Vagina (tissue), 2 donors: ENCODE results near the gene CELA3A.

Experiments
- POLR2A ChIP-seq, 2 donors: fragments of 450-650 bp; IDR thresholded peaks; one replicate each; pipeline ENCODE4 v1.6.1; 2017; ENCODE audit warnings: antibody characterized with exemption in 2 of 2, mild to moderate bottlenecking in 2 of 2, moderate library complexity in 2 of 2
- POLR2AphosphoS5 ChIP-seq, 2 donors: sonication (generic); formaldehyde crosslinking; IDR thresholded peaks; one replicate each; pipeline ENCODE4 v1.9.0; 2017; ENCODE audit warnings: antibody characterized with exemption in 2 of 2, mild to moderate bottlenecking in 2 of 2, low read depth in 1 of 2; ENCODE audit not compliant: insufficient read depth in 1 of 2
- TF ChIP-seq, protein P1 (sequence below), 3 experiments: fragments of 450-650 bp in 2 of 3; fragments of 200-600 bp in 1 of 3; sonication (generic) in 1 of 3; IDR thresholded peaks; one replicate each; pipeline ENCODE4 v1.5.1; 2017 to 2019; ENCODE audit warnings: antibody characterized with exemption in 3 of 3, mild to moderate bottlenecking in 2 of 3, moderate library complexity in 2 of 3

DNA sequence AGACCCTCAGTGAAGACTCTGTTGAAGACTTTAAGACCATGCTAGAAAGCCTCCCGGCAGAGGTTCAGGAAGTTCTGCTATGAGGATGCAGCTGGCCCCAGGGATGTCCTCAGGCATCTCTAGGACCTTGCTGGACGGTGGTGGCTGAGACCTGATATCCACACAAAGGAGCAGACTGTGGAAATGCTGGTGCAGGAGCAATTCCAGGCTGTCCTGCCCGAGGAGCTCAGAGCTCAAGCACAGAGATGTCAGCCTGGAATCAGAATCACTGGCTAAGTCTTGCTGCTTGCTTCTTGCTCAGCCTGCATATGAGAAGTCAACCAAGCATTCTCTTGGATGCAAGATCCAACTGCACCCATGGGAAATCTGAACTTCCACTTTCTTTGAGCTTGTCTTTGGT is 29.0 kb downstream of the CELA3A start:
- TF ChIP-seq, protein P1, sequence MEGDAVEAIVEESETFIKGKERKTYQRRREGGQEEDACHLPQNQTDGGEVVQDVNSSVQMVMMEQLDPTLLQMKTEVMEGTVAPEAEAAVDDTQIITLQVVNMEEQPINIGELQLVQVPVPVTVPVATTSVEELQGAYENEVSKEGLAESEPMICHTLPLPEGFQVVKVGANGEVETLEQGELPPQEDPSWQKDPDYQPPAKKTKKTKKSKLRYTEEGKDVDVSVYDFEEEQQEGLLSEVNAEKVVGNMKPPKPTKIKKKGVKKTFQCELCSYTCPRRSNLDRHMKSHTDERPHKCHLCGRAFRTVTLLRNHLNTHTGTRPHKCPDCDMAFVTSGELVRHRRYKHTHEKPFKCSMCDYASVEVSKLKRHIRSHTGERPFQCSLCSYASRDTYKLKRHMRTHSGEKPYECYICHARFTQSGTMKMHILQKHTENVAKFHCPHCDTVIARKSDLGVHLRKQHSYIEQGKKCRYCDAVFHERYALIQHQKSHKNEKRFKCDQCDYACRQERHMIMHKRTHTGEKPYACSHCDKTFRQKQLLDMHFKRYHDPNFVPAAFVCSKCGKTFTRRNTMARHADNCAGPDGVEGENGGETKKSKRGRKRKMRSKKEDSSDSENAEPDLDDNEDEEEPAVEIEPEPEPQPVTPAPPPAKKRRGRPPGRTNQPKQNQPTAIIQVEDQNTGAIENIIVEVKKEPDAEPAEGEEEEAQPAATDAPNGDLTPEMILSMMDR (IDR thresholded peaks at IDR 0.05) = no peak
- TF ChIP-seq POLR2A (IDR thresholded peaks at IDR 0.05) = no peak
- no peak for TF ChIP-seq POLR2AphosphoS5 (IDR thresholded peaks at IDR 0.05; ENCODE audit: insufficient read depth in 1 of 2, low read depth in 1 of 2)
